ENCODE data around the gene BTG1.

- TF ChIP-seq, protein P1, sequence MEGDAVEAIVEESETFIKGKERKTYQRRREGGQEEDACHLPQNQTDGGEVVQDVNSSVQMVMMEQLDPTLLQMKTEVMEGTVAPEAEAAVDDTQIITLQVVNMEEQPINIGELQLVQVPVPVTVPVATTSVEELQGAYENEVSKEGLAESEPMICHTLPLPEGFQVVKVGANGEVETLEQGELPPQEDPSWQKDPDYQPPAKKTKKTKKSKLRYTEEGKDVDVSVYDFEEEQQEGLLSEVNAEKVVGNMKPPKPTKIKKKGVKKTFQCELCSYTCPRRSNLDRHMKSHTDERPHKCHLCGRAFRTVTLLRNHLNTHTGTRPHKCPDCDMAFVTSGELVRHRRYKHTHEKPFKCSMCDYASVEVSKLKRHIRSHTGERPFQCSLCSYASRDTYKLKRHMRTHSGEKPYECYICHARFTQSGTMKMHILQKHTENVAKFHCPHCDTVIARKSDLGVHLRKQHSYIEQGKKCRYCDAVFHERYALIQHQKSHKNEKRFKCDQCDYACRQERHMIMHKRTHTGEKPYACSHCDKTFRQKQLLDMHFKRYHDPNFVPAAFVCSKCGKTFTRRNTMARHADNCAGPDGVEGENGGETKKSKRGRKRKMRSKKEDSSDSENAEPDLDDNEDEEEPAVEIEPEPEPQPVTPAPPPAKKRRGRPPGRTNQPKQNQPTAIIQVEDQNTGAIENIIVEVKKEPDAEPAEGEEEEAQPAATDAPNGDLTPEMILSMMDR (conservative IDR thresholded peaks at IDR 0.05; ENCODE audit: low read length), result no peak
- TF ChIP-seq EZH2phosphoT487 (IDR thresholded peaks at IDR 0.05; ENCODE audit: borderline replicate concordance), result no peak
Measured at GRCh38 chr12:92110083-92110640, 35.5 kb downstream of the BTG1 start.

All from Loucy (cell line).